ENCODE results near the gene ZNF598.

Gene ZNF598

GRCh38 chr16:1990351-1991134, 19.1 kb downstream of the ZNF598 start (continued):
- TF ChIP-seq ZNF398 (tag by site-specific recombination; IDR thresholded peaks at IDR 0.05) (peak; percentile 95), WT1 (tag by site-specific recombination; IDR thresholded peaks at IDR 0.05) (no peak), ZNF792 (tag by site-specific recombination; IDR thresholded peaks at IDR 0.05) (no peak), ZNF660 (tag by site-specific recombination; IDR thresholded peaks at IDR 0.05) (no peak), ZNF292 (tag by site-specific recombination; IDR thresholded peaks at IDR 0.05; ENCODE audit: borderline replicate concordance, low read depth) (no peak), ZNF530 (tag by site-specific recombination; IDR thresholded peaks at IDR 0.05; ENCODE audit: low read depth) (no peak), ZNF580 (tag by site-specific recombination; IDR thresholded peaks at IDR 0.05) (peak; percentile 25; the same call in 1 of the 2 replicates), ZBTB48 (tag by site-specific recombination; IDR thresholded peaks at IDR 0.05) (0 out of 2 replicates have a peak, but pooled peaks have one; percentile 27), ZNF211 (tag by site-specific recombination; IDR thresholded peaks at IDR 0.05; ENCODE audit: low read depth) (no peak), ZNF843 (tag by site-specific recombination; IDR thresholded peaks at IDR 0.05) (no peak), ZNF488 (tag by site-specific recombination; IDR thresholded peaks at IDR 0.05) (no peak), ZNF112 (tag by site-specific recombination; IDR thresholded peaks at IDR 0.05) (no peak), ATF2 (tag by site-specific recombination; IDR thresholded peaks at IDR 0.05; ENCODE audit: low read depth) (peak; percentile 95), ZNF623 (tag by site-specific recombination; IDR thresholded peaks at IDR 0.05) (no peak), ZNF585B (tag by site-specific recombination; IDR thresholded peaks at IDR 0.05) (no peak), ZNF302 (tag by site-specific recombination; IDR thresholded peaks at IDR 0.05; ENCODE audit: low read depth) (no peak), ZNF529 (tag by site-specific recombination; IDR thresholded peaks at IDR 0.05; ENCODE audit: insufficient replicate concordance) (no peak), ZSCAN5A (tag by site-specific recombination; IDR thresholded peaks at IDR 0.05) (no peak), ZEB2 (tag by site-specific recombination; IDR thresholded peaks at IDR 0.05) (peak; percentile 65), ZBTB21 (tag by site-specific recombination; IDR thresholded peaks at IDR 0.05) (peak; percentile 21; the same call in 1 of the 2 replicates), RBAK (tag by site-specific recombination; IDR thresholded peaks at IDR 0.05) (no peak), ZNF140 (tag by site-specific recombination; IDR thresholded peaks at IDR 0.05) (no peak), ZNF155 (tag by site-specific recombination; IDR thresholded peaks at IDR 0.05) (no peak), ZBTB8A (tag by site-specific recombination; IDR thresholded peaks at IDR 0.05) (peak; percentile 20; the same call in 1 of the 2 replicates), OSR2 (tag by site-specific recombination; IDR thresholded peaks at IDR 0.05) (no peak), ZNF221 (tag by site-specific recombination; IDR thresholded peaks at IDR 0.05; ENCODE audit: borderline replicate concordance) (no peak), ZNF248 (tag by site-specific recombination; IDR thresholded peaks at IDR 0.05) (no peak), ZNF169 (tag by site-specific recombination; IDR thresholded peaks at IDR 0.05) (no peak), ZNF600 (tag by site-specific recombination; IDR thresholded peaks at IDR 0.05) (peak; percentile 81), MEIS1 (CRISPR knock-in tag; IDR thresholded peaks at IDR 0.05; ENCODE audit: borderline replicate concordance) (no peak), AEBP2 (tag by site-specific recombination; IDR thresholded peaks at IDR 0.05; ENCODE audit: borderline replicate concordance) (no peak), BCL11B (tag by site-specific recombination; IDR thresholded peaks at IDR 0.05; ENCODE audit: low read depth) (no peak)
